IMR-90 (cell line): ENCODE measurements around the gene PEX19. TPM values are rescaled to one million over a fixed set of nuclear protein-coding genes. Genes with fewer than 3 reads are reported as not detected.

Source experiments
- ATAC-seq: fragments of 200-7000 bp; cut with Tn5 transposase; 2 replicates; pipeline ENCODE4 v1.9.1; 2020; ENCODE audit warnings: low read depth, mild to moderate bottlenecking, moderate library complexity
- BruUV-seq: library from RNA; stranded (reverse); fragments of 400-500 nt; replicated peaks from 2 replicates; lab custom pipeline; 2021; lab: Mats Ljungman, UMichigan
- CTCF ChIA-PET: fragments of 300-600 bp; formaldehyde crosslinking; extraction: SDS; loops from one replicate; lab custom pipeline; 2021; ENCODE audit warnings: antibody characterized with exemption; lab: Yijun Ruan, JAX
- POLR2A ChIA-PET: fragments of 300-600 bp; sonication (Branson Sonifier 250); formaldehyde crosslinking; loops from one replicate; lab custom pipeline; 2022; ENCODE audit warnings: antibody characterized with exemption; ENCODE audit not compliant: unreplicated experiment; lab: Charles Lee
- DNase-seq: peaks from one replicate; pipeline ENCODE4 v3.0.0; 2013
- H2AFZ ChIP-seq: replicated peaks from 2 replicates; pipeline ENCODE3; 2013; ENCODE audit warnings: low read length, mild to moderate bottlenecking; ENCODE audit not compliant: poor library complexity
- H2AK5ac ChIP-seq: 2 replicates; pipeline ENCODE4 v1.6.1; 2013; ENCODE audit warnings: low read depth, low read length, inconsistent platforms
- H2AK9ac ChIP-seq: replicated peaks from 2 replicates; pipeline ENCODE3; 2013; ENCODE audit warnings: mild to moderate bottlenecking, low read depth, low read length, moderate library complexity; ENCODE audit not compliant: poor library complexity
- H2BK120ac ChIP-seq: 2 replicates; pipeline ENCODE4 v1.6.1; 2013; ENCODE audit warnings: low read depth, low read length, inconsistent platforms
- H2BK15ac ChIP-seq: 3 replicates; pipeline ENCODE4 v1.6.1; 2013; ENCODE audit warnings: low read depth, low read length, inconsistent platforms
- H2BK20ac ChIP-seq: 2 replicates; pipeline ENCODE4 v1.6.1; 2013; ENCODE audit warnings: low read depth, mild to moderate bottlenecking, inconsistent platforms, low read length, moderate library complexity
- H2BK5ac ChIP-seq: 2 replicates; pipeline ENCODE4 v1.6.1; 2013; ENCODE audit warnings: mild to moderate bottlenecking, low read depth, low read length, inconsistent platforms; ENCODE audit not compliant: poor library complexity, severe bottlenecking
- H3K14ac ChIP-seq: replicated peaks from 2 replicates; pipeline ENCODE4 v1.6.1; 2013; ENCODE audit warnings: low read depth, low read length, inconsistent platforms
- H3K18ac ChIP-seq: 2 replicates; pipeline ENCODE4 v1.6.1; 2013; ENCODE audit warnings: low read depth, low read length, control low read depth
- H3K23ac ChIP-seq: 2 replicates; pipeline ENCODE4 v1.6.1; 2013; ENCODE audit warnings: low read depth, low read length, inconsistent platforms
- H3K27ac ChIP-seq: 2 replicates; pipeline ENCODE4 v1.5.1; 2013; ENCODE audit warnings: mild to moderate bottlenecking, control low read depth, low read length; ENCODE audit not compliant: insufficient read depth
- H3K27me3 ChIP-seq: 2 replicates; pipeline ENCODE4 v1.6.1; 2013; ENCODE audit warnings: low read length; ENCODE audit not compliant: control insufficient read depth, insufficient read depth
- H3K36me3 ChIP-seq: 2 replicates; pipeline ENCODE4 v1.6.1; 2013; ENCODE audit warnings: low read length, mixed read lengths; ENCODE audit not compliant: control insufficient read depth, insufficient read depth
- H3K4ac ChIP-seq: 2 replicates; pipeline ENCODE4 v1.6.1; 2013; ENCODE audit warnings: low read depth, low read length, inconsistent platforms
- H3K4me1 ChIP-seq: 2 replicates; pipeline ENCODE4 v1.6.1; 2013; ENCODE audit warnings: low read length, mixed read lengths; ENCODE audit not compliant: control insufficient read depth, insufficient read depth
- H3K4me2 ChIP-seq: 2 replicates; pipeline ENCODE4 v1.6.1; 2013; ENCODE audit warnings: low read depth, mild to moderate bottlenecking, control low read depth, low read length, moderate library complexity
- H3K4me3 ChIP-seq: 2 replicates; pipeline ENCODE4 v1.5.1; 2013; ENCODE audit warnings: low read depth, mild to moderate bottlenecking, control low read depth, low read length, moderate library complexity; ENCODE audit not compliant: insufficient read depth
- H3K56ac ChIP-seq: 2 replicates; pipeline ENCODE4 v1.6.1; 2013; ENCODE audit warnings: low read length, inconsistent platforms; ENCODE audit not compliant: insufficient read depth; ENCODE audit errors: extremely low read depth
- H3K79me1 ChIP-seq, 2 experiments: 2 replicates each; pipeline ENCODE4 v1.6.1; 2013; ENCODE audit warnings: low read length in 2 of 2, inconsistent platforms in 1 of 2, low read depth in 1 of 2
- H3K9ac ChIP-seq: 2 replicates; pipeline ENCODE4 v1.6.1; 2013; ENCODE audit warnings: low read depth, low read length, control low read depth
- H3K9me1 ChIP-seq: 2 replicates; pipeline ENCODE4 v1.6.1; 2013; ENCODE audit warnings: low read length, inconsistent platforms; ENCODE audit not compliant: insufficient read depth
- H3K9me3 ChIP-seq: 2 replicates; pipeline ENCODE4 v1.6.1; 2013; ENCODE audit warnings: low read length; ENCODE audit not compliant: control insufficient read depth, insufficient read depth
- H4K20me1 ChIP-seq: 2 replicates; pipeline ENCODE4 v1.6.1; 2013; ENCODE audit warnings: low read length, inconsistent platforms; ENCODE audit not compliant: insufficient read depth
- H4K5ac ChIP-seq: 2 replicates; pipeline ENCODE4 v1.6.1; 2013; ENCODE audit warnings: mild to moderate bottlenecking, low read depth, low read length, control low read depth
- H4K8ac ChIP-seq, 2 experiments: 2 replicates each; pipeline ENCODE4 v1.6.1; 2013; ENCODE audit warnings: low read depth in 2 of 2, low read length in 2 of 2, control low read depth in 1 of 2, inconsistent platforms in 1 of 2
- H4K91ac ChIP-seq: 2 replicates; pipeline ENCODE4 v1.6.1; 2013; ENCODE audit warnings: low read depth, low read length, inconsistent platforms; ENCODE audit not compliant: insufficient read depth
- BHLHE40 ChIP-seq: fragments of 150-350 bp; IDR thresholded peaks from 2 replicates; pipeline ENCODE4 v1.6.1; 2016; ENCODE audit warnings: mild to moderate bottlenecking, low read depth, low read length
- CEBPB ChIP-seq: IDR thresholded peaks from 2 replicates; pipeline ENCODE4 v1.6.1; 2012; ENCODE audit warnings: low read depth, low read length, improper control_type of control experiment
- CHD1 ChIP-seq: IDR thresholded peaks from 2 replicates; pipeline ENCODE4 v1.6.1; 2012; ENCODE audit warnings: low read depth, low read length, improper control_type of control experiment
- ELK1 ChIP-seq: fragments of 150-350 bp; IDR thresholded peaks from 2 replicates; pipeline ENCODE4 v1.6.1; 2016; ENCODE audit warnings: low read depth, mild to moderate bottlenecking, low read length, moderate library complexity, borderline replicate concordance
- FOS ChIP-seq: fragments of 150-350 bp; IDR thresholded peaks from 2 replicates; pipeline ENCODE4 v1.6.1; 2016; ENCODE audit warnings: low read depth, low read length
- MAFK ChIP-seq: IDR thresholded peaks from 2 replicates; pipeline ENCODE4 v1.6.1; 2012; ENCODE audit warnings: low read depth, low read length, improper control_type of control experiment
- MAZ ChIP-seq: IDR thresholded peaks from 2 replicates; pipeline ENCODE4 v1.6.1; 2012; ENCODE audit warnings: low read depth, mild to moderate bottlenecking, low read length, improper control_type of control experiment, moderate library complexity, borderline replicate concordance
- MXI1 ChIP-seq: IDR thresholded peaks from 2 replicates; pipeline ENCODE4 v1.6.1; 2012; ENCODE audit warnings: low read depth, mild to moderate bottlenecking, low read length, moderate library complexity, borderline replicate concordance
- RCOR1 ChIP-seq: IDR thresholded peaks from 2 replicates; pipeline ENCODE4 v1.6.1; 2012; ENCODE audit warnings: mild to moderate bottlenecking, low read length, improper control_type of control experiment; ENCODE audit not compliant: insufficient replicate concordance
- USF2 ChIP-seq: fragments of 150-350 bp; IDR thresholded peaks from 2 replicates; pipeline ENCODE4 v1.6.1; 2017; ENCODE audit warnings: mild to moderate bottlenecking, antibody characterized with exemption, low read length, low read depth
- dilution Hi-C: fragments of 300-500 bp; cut with HindIII; formaldehyde crosslinking; loops from one replicate; pipeline ENCODE4 v1.14.3; 2018; ENCODE audit warnings: low sequenced_read_pairs; ENCODE audit not compliant: unreplicated experiment
- in situ Hi-C: fragments of 300-500 bp; cut with MboI; formaldehyde crosslinking; loops from 3 replicates; pipeline ENCODE4 v1.14.3; 2019; ENCODE audit warnings: low sequenced_read_pairs, inconsistent platforms, mixed read lengths
- intact Hi-C: fragments of 100-400 bp; cut with micrococcal nuclease; formaldehyde crosslinking; loops from 2 replicates; pipeline ENCODE4 v1.10.0; 2022
- polyA plus RNA-seq, 3 experiments: library from polyadenylated mRNA; depleted of rRNA; stranded (reverse); fragments of >200 nt; gene quantifications; 2 replicates each; pipeline ENCODE4 v1.2.3, GENCODE V29; 2012; ENCODE audit warnings: low replicate concordance in 1 of 3
- total RNA-seq: library from RNA; depleted of rRNA; stranded (reverse); fragments of >200 nt; gene quantifications from 2 replicates; pipeline ENCODE4 v1.2.3, GENCODE V29; 2012
- TF ChIP-seq, protein P1 (sequence below): conservative IDR thresholded peaks from 2 replicates; pipeline ENCODE4 v1.5.1; 2012; ENCODE audit warnings: mild to moderate bottlenecking, low read depth, low read length, improper control_type of control experiment

The PEX19 gene
- total and polyA plus RNA-seq, 2 of the 4 experiments (the other 2 are of a cell fraction) = 44.5 to 67.7 TPM

- TF ChIP-seq ELK1 (no peak), CHD1 (no peak), MXI1 (peak; percentile 84), FOS (no peak), CEBPB (no peak)
These were observed at the start of gene PEX19 (continued) for GRCh38 chr1:160284782-160285344.

DNA sequence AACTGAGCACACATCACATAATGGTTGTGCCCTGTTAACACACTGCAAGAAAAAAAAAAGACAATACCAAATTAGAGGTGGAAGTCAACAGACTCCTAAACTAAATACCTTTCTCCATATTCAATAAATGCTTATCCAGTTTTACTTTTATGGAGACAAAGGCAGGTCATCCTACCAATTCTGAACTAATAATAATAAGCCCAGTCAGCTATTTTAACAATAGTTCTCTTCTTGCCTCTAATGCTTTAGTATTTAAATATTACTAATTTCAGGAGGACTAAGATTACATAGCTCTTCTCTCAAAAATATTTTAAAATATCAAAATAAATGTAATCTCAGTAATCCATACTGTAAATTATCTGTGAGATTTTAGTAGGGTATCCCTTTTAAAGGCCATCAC is 47.6 kb upstream of the PEX19 start:
- Histone ChIP-seq H3K9ac (no peak overlapping the region), H2BK5ac (no peak overlapping the region), H3K56ac (no peak overlapping the region), H3K27ac (no peak overlapping the region), H4K8ac (no peak overlapping the region), H3K23ac (no peak overlapping the region), H3K79me1 (peaks cover 10 to 40% of the 10 kb centered on the region in 2 experiments), H2BK120ac (no peak overlapping the region), H4K91ac (no peak overlapping the region), H3K4me2 (no peak overlapping the region), H3K4me3 (no peak overlapping the region), H2BK15ac (no peak overlapping the region), H3K27me3 (no peaks in the 10 kb centered on the region), H3K14ac (no peak overlapping the region), H3K18ac (no peak overlapping the region), H2AK9ac (no peak overlapping the region), H3K9me3 (no peaks in the 10 kb centered on the region), H4K20me1 (peaks cover 40% of the 10 kb centered on the region), H3K9me1 (no peaks in the 10 kb centered on the region), H2AK5ac (no peak overlapping the region), H3K4me1 (no peaks in the 10 kb centered on the region), H2BK20ac (no peak overlapping the region), H2AFZ (no peak overlapping the region), H4K5ac (no peak overlapping the region), H3K4ac (no peak overlapping the region), H3K36me3 (peaks cover 53% of the 10 kb centered on the region)
- DNase-seq (no peak), ATAC-seq (no peak)
- ChIA-PET POLR2A (no interaction called here), CTCF (no interaction called here)
- dilution Hi-C loops (no loop called here), in situ Hi-C loops (loop anchor here (5.0 kb wide), 1 partner anchor 35 kb away; no protein-coding TSS in a partner anchor), intact Hi-C loops (loop anchor here (5.0 kb wide), 1 partner anchor 35 kb away; no protein-coding TSS in a partner anchor)
- no peak for TF ChIP-seq USF2
- peak; percentile 90 for TF ChIP-seq MAFK
- TF ChIP-seq, protein P1, sequence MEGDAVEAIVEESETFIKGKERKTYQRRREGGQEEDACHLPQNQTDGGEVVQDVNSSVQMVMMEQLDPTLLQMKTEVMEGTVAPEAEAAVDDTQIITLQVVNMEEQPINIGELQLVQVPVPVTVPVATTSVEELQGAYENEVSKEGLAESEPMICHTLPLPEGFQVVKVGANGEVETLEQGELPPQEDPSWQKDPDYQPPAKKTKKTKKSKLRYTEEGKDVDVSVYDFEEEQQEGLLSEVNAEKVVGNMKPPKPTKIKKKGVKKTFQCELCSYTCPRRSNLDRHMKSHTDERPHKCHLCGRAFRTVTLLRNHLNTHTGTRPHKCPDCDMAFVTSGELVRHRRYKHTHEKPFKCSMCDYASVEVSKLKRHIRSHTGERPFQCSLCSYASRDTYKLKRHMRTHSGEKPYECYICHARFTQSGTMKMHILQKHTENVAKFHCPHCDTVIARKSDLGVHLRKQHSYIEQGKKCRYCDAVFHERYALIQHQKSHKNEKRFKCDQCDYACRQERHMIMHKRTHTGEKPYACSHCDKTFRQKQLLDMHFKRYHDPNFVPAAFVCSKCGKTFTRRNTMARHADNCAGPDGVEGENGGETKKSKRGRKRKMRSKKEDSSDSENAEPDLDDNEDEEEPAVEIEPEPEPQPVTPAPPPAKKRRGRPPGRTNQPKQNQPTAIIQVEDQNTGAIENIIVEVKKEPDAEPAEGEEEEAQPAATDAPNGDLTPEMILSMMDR = no peak
- no peak for TF ChIP-seq MAZ
- no peak for TF ChIP-seq BHLHE40
- no peak for TF ChIP-seq FOS
- TF ChIP-seq RCOR1 = no peak
- no TSS peak for BruUV-seq
